Activated CD4-positive, alpha-beta T cell treated with anti-CD3 and anti-CD28 coated beads, Interleukin-2, amount 10 ng/mL, durations not matched to agents 7 days and 5 days (primary cell): ENCODE measurements around the gene PIP5K1C. TPM values are rescaled to one million over a fixed set of nuclear protein-coding genes. Genes with fewer than 3 reads are reported as not detected.
"Not testable (repeated sequence)": the region's sequence is repeated elsewhere in the genome, so short reads cannot be mapped to it uniquely, and the experiment has no call there.

Experiments used
- CTCF ChIA-PET: fragments of 350-600 bp; sonication (Branson Sonifier 250); formaldehyde crosslinking; loops from one replicate; lab custom pipeline; 2021; ENCODE audit warnings: antibody characterized with exemption; lab: Charles Lee
- POLR2A ChIA-PET: fragments of 350-600 bp; sonication (Branson Sonifier 250); formaldehyde crosslinking; loops from one replicate; lab custom pipeline; 2021; ENCODE audit warnings: antibody characterized with exemption; lab: Charles Lee
- DNase-seq: peaks from one replicate; pipeline ENCODE4 v3.0.0-alpha.2; 2020
- H3K27ac Mint-ChIP-seq: one replicate; pipeline ENCODE4 v1.8.0; 2021; ENCODE audit warnings: mild to moderate bottlenecking, moderate library complexity, mixed read lengths
- H3K27me3 Mint-ChIP-seq: one replicate; pipeline ENCODE4 v1.8.0; 2021; ENCODE audit warnings: mixed read lengths
- H3K36me3 Mint-ChIP-seq: one replicate; pipeline ENCODE4 v1.8.0; 2021; ENCODE audit warnings: low read depth, mixed read lengths
- H3K4me1 Mint-ChIP-seq: one replicate; pipeline ENCODE4 v1.8.0; 2021; ENCODE audit warnings: mixed read lengths
- H3K4me3 Mint-ChIP-seq: one replicate; pipeline ENCODE4 v1.8.0; 2021; ENCODE audit warnings: mild to moderate bottlenecking, moderate library complexity, mixed read lengths
- H3K9me3 Mint-ChIP-seq: one replicate; pipeline ENCODE4 v1.8.0; 2021; ENCODE audit warnings: mixed read lengths
- total RNA-seq, 2 experiments: library from RNA; stranded (reverse); gene quantifications; one replicate each; pipeline ENCODE4 v1.2.3, GENCODE V29; 2021

PIP5K1C gene
- total RNA-seq, 2 experiments from 2014 or later: 18.7 to 19.5 TPM

DNA sequence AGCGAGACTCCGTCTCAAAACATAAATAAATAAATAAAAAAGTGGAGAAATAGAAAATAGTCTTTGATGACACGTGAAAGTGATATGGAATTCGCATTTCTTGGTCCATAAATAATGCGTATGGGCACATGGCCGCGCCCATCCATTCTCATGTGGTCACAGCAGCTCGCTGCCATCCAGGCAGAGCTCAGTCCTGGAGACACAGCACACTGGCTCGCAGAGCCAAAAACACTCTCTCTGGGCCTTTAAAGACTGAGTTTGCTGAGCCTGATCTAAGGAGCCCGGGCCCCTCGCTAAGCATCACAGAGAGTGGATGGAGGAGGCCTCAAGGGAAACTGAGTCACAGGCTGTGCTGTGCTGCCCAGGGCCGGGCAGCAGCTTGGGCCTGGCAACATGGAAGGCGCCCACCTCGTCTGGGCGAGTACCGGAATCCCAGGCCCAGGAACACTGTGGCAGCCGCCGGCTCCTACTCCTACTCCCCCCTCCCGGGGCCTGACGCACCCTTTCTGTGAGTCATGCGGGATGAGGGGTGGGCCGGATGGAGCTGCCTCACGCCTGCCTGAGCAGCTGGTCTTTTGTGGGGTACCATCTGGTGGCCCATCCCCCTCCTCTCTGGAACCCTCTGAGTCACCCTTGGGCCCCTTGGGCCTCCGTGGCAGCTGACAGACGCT is 44.7 kb downstream of the PIP5K1C start:
- H3K4me3 Mint-ChIP-seq: no peak overlapping the region
- no peak overlapping the region for H3K27ac Mint-ChIP-seq

DNA sequence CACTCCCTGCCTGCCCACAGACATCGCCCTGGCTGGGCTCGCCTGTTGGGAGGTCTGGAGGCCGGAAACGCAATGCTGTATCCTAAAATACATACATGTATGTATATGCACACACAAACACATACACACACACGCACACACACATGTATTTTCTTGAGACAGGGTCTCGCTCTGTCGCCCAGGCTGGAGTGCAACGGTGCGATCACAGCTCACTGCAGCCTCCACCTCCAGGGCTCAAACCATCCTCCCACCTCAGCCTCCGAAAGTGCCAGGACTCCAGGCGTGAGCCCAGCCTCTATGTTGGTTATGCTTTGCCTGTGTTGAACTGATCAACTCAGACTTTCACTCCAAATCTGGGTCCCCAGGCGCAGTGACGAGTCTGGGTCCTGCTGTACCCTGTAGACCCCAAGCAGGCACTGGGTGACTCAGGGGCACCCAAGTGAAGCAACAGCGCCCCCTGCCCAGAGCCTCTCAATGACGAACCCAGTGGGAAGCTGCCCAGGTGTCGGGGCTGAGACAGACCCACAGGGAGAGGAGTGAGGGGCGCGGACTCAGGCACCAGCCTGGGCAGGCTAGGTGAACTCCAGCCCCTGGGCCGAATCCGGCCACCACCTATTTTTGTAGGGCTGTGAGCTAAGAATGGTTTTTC is 46.3 kb downstream of the PIP5K1C start:
- DNase-seq: no peak
- H3K4me3 Mint-ChIP-seq: no peak overlapping the region
- ChIA-PET CTCF (interaction anchor here (1.2 kb wide), 1 partner anchor 30 kb away, joined by 3 read pairs; no protein-coding TSS in a partner anchor), POLR2A (no interaction called here)
- no peaks in the 10 kb centered on the region for H3K4me1 Mint-ChIP-seq
- H3K36me3 Mint-ChIP-seq: peaks cover 5% of the 10 kb centered on the region
- no peak overlapping the region for H3K27ac Mint-ChIP-seq
- no peaks in the 10 kb centered on the region for H3K27me3 Mint-ChIP-seq
- H3K9me3 Mint-ChIP-seq: no peaks in the 10 kb centered on the region

More for the DNA sequence above, 44.7 kb downstream of the PIP5K1C start:
- no peaks in the 10 kb centered on the region for H3K9me3 Mint-ChIP-seq
- no peak for DNase-seq
- ChIA-PET POLR2A (no interaction called here), CTCF (interaction anchor here (0.5 to 1.4 kb wide), 3 partner anchors 32 to 697 kb away, joined by 3 read pairs; no protein-coding TSS in a partner anchor)
- H3K27me3 Mint-ChIP-seq: no peaks in the 10 kb centered on the region
- peaks cover 5% of the 10 kb centered on the region for H3K36me3 Mint-ChIP-seq
- H3K4me1 Mint-ChIP-seq: no peaks in the 10 kb centered on the region

DNA sequence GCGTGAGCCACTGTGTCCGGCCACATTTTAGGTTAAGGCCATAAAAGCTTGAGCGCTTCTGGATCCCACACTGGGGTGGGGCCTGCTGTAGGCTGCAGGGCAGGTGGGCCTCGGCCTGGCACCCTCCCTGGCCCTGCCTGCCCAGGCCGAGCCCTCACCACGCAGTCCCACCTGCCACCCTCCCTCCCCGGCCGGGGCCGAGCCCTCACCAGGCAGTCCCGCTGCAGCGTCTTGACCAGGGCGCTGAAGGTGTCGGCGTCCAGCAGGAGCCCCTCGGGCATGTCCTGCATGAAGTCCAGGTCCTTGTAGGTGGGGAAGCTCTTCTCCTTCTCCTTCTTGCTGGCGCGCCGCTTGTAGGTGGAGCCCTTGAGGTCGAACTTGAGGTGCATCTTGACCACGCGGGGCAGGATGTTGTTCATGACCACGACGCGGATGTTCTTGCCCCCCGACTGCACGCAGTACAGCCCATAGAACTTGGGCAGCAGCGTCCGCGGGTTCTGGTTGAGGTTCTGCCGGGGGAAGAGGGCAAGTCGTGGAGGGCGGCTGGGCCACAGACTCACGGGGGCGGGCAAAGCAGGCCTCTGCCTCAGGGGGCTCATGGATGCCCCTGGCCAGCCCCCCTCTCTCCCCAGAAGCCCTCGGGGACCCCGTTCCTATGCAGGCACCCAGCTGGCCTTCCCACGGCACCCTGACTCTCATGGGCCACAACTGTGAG is 47.0 kb downstream of the PIP5K1C start:
- no peak for DNase-seq
- Mint-ChIP-seq H3K36me3 (peaks cover 5% of the 10 kb centered on the region), H3K27me3 (no peaks in the 10 kb centered on the region), H3K4me1 (no peaks in the 10 kb centered on the region), H3K4me3 (no peak overlapping the region), H3K27ac (no peak overlapping the region), H3K9me3 (no peaks in the 10 kb centered on the region)
- CTCF ChIA-PET: interaction anchor here (1.2 kb wide), 1 partner anchor 30 kb away, joined by 3 read pairs; no protein-coding TSS in a partner anchor
- POLR2A ChIA-PET: no interaction called here

DNA sequence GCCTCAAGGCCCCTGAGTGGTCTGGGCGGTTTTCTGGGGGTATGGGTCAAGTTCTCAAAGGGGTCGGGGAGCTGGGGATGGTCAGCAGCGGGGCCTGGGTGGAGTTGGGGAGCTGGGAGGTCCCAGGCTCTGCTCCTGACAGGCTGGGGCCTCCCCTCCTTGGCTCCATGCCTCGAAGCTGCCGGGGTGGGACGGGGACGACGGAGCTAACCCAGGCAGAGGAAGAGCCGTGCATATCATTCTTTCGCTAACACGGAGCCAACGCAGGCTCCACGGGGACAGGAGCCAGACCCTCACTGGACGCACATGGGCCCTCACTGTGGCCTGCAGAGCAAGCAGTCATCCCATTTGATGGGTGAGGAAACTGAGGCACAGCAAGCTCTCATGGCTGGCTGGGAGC is 47.8 kb downstream of the PIP5K1C start:
- H3K27me3 Mint-ChIP-seq: no peaks in the 10 kb centered on the region
- no peaks in the 10 kb centered on the region for H3K4me1 Mint-ChIP-seq
- no peak for DNase-seq
- peaks cover 5% of the 10 kb centered on the region for H3K36me3 Mint-ChIP-seq
- no peaks in the 10 kb centered on the region for H3K9me3 Mint-ChIP-seq
- no peak overlapping the region for H3K4me3 Mint-ChIP-seq
- ChIA-PET POLR2A (no interaction called here), CTCF (interaction anchor here (0.8 kb wide), 1 partner anchor 10 kb away, joined by 3 read pairs; no protein-coding TSS in a partner anchor)
- H3K27ac Mint-ChIP-seq: no peak overlapping the region

DNA sequence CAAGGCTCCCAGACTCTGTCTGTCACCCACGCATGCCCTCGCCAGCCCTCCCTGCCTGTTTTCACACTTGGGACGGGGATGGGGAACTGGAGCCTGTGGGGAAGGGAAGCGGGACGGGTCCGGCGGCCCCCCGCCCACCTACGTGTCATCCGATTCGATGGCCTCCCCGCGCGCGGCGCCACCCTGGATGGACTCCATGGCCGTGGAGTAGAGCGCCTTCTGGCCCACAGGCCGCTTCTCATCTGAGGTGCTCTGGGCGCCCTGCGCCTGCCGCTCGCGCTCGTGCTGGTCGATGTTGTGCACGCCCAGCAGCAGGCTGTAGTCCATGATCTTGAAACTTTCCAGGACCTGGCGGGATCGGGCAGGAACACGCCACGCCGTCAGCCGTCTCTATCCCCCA is 48.6 kb downstream of the PIP5K1C start:
- no peaks in the 10 kb centered on the region for H3K4me1 Mint-ChIP-seq
- no peaks in the 10 kb centered on the region for H3K36me3 Mint-ChIP-seq
- DNase-seq: no peak
- H3K4me3 Mint-ChIP-seq: no peak overlapping the region
- H3K9me3 Mint-ChIP-seq: no peaks in the 10 kb centered on the region
- H3K27ac Mint-ChIP-seq: no peak overlapping the region
- ChIA-PET POLR2A (no interaction called here), CTCF (no interaction called here)
- no peaks in the 10 kb centered on the region for H3K27me3 Mint-ChIP-seq

DNA sequence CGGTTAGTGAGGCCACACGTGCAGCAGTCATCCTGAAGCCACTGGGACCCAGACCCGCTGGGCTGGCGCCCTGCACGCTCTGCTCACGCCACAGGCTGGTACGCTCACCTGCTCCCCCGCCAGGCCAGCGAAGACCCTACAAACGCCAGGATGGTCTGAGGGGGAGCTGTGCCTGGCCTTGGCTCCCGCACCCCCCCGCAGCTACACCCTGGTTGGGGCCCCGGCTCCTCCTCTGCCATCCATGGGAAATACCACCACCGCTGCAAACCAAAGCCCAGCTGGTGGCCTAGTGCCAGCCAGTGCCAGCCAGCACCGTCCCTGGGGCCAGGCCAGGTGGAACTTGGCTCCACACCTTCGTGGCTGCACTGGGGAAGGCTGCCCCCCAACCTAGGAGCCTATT is 50.4 kb downstream of the PIP5K1C start:
- H3K4me3 Mint-ChIP-seq: no peak overlapping the region
- DNase-seq: no peak
- no peaks in the 10 kb centered on the region for H3K4me1 Mint-ChIP-seq
- H3K27ac Mint-ChIP-seq: no peak overlapping the region
- ChIA-PET POLR2A (no interaction called here), CTCF (no interaction called here)
- no peaks in the 10 kb centered on the region for H3K9me3 Mint-ChIP-seq
- H3K36me3 Mint-ChIP-seq: no peaks in the 10 kb centered on the region
- H3K27me3 Mint-ChIP-seq: no peaks in the 10 kb centered on the region

DNA sequence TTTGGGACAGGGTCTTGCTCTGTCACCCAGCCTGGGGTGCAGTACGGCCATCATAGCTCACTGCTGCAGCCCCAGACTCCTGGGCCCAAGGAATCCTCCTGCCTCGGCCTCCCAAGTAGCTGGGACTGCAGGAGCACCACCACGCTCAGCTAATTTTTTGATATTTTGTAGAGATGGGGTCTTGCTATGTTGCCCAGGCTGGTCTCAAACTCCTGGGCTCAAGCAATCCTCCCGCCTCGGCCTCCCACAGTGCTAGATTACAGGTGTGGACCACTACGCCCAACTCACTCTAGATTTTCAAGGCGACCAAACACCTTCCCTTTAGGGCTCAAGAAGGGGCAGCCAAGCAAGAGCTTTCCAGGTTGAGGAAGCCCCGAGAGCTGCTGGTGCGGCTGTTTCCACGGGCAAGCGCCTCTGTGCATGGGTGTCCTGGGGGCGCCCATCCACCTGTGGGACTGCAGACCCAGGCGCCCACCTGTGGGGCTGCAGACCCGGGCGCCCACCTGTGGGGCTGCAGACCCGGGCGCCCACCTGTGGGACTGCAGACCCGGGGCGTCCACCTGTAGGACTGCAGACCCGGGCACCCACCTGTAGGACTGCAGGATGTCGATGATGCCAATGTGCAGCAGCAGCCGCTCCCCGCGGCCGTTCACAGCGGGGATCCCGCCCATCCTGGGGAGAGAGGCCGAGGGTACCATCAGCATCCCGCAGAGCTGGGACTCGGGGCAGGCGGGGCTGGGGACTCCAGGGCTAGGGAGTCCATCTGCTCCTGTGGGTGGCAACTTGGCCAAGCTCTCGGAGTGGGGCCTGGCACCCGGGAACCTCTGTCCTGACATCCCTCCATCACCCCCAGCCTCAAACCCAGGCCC is 52.0 kb downstream of the PIP5K1C start:
- no peaks in the 10 kb centered on the region for H3K9me3 Mint-ChIP-seq
- H3K36me3 Mint-ChIP-seq: no peaks in the 10 kb centered on the region
- no peak for DNase-seq
- ChIA-PET CTCF (no interaction called here), POLR2A (no interaction called here)
- H3K27me3 Mint-ChIP-seq: no peaks in the 10 kb centered on the region
- no peaks in the 10 kb centered on the region for H3K4me1 Mint-ChIP-seq
- no peak overlapping the region for H3K4me3 Mint-ChIP-seq
- no peak overlapping the region for H3K27ac Mint-ChIP-seq

DNA sequence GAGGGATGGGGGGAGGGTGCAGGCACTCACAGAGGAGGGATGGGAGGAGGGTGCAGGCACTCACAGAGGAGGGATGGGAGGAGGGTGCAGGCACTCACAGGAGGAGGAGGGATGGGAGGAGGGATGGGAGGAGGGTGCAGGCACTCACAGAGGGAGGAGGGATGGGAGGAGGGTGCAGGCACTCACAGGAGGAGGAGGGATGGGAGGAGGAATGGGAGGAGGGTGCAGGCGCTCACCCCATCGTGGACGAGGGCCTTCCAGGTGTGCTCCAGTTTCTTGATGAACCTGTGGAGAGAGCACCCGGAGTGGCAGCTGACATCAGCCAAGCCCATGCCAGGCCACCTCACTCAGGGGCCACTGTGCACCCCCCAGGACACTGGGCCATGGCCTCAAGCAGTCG is 53.2 kb downstream of the PIP5K1C start:
- CTCF ChIA-PET, H3K9me3 Mint-ChIP-seq, POLR2A ChIA-PET, H3K36me3 Mint-ChIP-seq, H3K4me1 Mint-ChIP-seq, H3K27ac Mint-ChIP-seq, H3K27me3 Mint-ChIP-seq, H3K4me3 Mint-ChIP-seq, DNase-seq: not testable (repeated sequence)

DNA sequence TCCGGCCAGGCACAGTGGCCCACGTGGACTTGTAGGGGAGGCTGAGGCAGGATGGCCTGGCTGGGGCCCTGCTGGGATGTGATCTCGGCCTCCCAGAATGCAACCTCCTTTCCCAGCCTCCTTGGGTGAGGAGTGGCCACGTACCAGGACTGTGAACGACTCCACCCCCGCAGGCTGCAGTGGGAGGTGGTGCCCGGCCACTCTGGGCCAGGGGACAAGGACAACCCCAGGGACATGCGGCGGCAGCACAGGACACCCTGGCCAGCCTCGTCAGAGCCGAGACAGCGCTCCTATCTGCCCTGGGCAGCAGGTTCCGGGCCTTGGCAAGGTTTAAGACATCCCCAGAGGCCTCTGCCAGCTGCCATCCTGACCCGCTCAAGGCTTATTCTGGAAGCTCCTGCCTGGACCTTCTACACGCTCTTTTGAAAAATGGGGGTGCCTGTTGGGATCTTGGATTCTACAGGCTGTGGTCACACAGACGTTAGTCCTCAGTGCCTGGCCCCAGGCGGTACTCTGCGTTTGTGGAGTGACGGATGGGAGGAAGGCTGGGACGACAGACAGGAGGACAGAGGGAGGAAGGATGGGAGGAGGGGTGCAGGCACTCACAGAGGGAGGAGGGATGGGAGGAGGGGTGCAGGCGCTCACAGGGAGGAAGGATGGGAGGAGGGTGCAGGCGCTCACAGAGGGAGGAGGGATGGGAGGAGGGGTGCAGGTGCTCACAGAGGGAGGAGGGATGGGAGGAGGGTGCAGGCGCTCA is 53.8 kb downstream of the PIP5K1C start:
- Mint-ChIP-seq H3K36me3 (no peaks in the 10 kb centered on the region), H3K4me1 (no peaks in the 10 kb centered on the region), H3K27ac (no peak overlapping the region), H3K27me3 (no peaks in the 10 kb centered on the region), H3K4me3 (no peak overlapping the region), H3K9me3 (no peaks in the 10 kb centered on the region)
- CTCF ChIA-PET: no interaction called here
- DNase-seq: no peak
- POLR2A ChIA-PET: no interaction called here

DNA sequence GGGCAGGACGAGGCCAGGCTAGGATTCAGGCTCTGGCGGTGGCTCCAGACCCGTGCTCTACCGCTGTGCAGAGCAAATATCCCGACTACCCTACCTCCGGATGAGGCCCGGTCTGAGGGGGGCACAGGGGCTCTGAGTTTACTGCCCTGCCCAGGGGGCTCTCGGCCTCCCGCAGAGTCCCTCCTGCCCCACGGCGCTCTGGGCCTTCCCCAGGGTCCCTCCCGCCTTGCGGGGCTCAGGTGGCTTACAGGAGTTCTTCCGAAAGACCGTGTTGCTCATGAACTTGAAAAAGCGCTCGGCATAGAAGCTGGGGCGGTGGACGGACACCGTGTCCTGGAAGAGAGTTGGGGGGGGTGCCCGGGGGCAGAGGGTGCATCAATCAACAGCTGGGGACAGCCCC is 54.5 kb downstream of the PIP5K1C start:
- Mint-ChIP-seq H3K36me3 (no peaks in the 10 kb centered on the region), H3K4me3 (no peak overlapping the region), H3K27ac (no peak overlapping the region), H3K9me3 (no peaks in the 10 kb centered on the region), H3K27me3 (no peaks in the 10 kb centered on the region), H3K4me1 (no peaks in the 10 kb centered on the region)
- ChIA-PET POLR2A (no interaction called here), CTCF (no interaction called here)
- no peak for DNase-seq

DNA sequence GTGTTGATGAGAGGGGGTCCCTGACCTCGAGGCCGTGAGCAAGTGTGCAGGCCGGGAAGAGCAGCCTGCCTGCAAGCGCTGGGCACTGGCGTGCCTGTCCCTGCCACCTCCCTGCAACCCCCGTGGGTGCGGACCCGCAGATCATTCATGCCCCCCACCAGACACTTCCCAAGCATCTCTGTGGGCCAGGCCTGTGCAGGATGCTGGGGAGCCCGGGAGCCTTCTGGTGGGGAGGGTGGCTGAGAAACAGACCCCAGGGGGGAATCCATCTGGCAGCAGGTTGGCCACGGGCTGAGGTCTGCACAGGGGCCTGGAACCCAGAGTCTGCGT is 55.2 kb downstream of the PIP5K1C start:
- Mint-ChIP-seq H3K4me3 (no peak overlapping the region), H3K4me1 (no peaks in the 10 kb centered on the region), H3K36me3 (no peaks in the 10 kb centered on the region), H3K27ac (no peak overlapping the region), H3K27me3 (no peaks in the 10 kb centered on the region), H3K9me3 (no peaks in the 10 kb centered on the region)
- no peak for DNase-seq
- ChIA-PET POLR2A (no interaction called here), CTCF (no interaction called here)
